Pancreas (tissue), 10 donors: ENCODE measurements around the gene HLCS. TPM values are rescaled to one million over a fixed set of nuclear protein-coding genes. Genes with fewer than 3 reads are reported as not detected.

Source experiments
- ATAC-seq, 4 donors: fragments of 200-7000 bp; cut with Tn5 transposase; one replicate each; pipeline versions ENCODE4 v1.8.0 to v1.9.1; 2020; ENCODE audit warnings: mild to moderate bottlenecking in 4 of 4, moderate library complexity in 4 of 4
- DNase-seq, 6 donors: peaks; one replicate each; pipeline ENCODE4 v3.0.0-alpha.2; 2020
- FAIRE-seq: peaks from 2 replicates; lab custom pipeline; 2012; peaks lifted over from hg19 to GRCh38; lab: Jason Lieb, UNC
- H3K27ac ChIP-seq, 4 donors: fragments of 200-600 bp; sonication (generic); 1 replicate in 3 of 4; 2 replicates in 1 of 4; pipeline versions ENCODE4 v1.5.0 to v1.8.0; 2020
- H3K27me3 ChIP-seq, 4 donors: fragments of 200-600 bp; one replicate each; pipeline ENCODE4 v1.8.0; 2021
- H3K36me3 ChIP-seq, 3 donors: fragments of 200-600 bp; sonication (generic) in 1 of 3; one replicate each; pipeline versions ENCODE4 v1.5.0 to v1.8.0; 2020 to 2021
- H3K4me1 ChIP-seq, 3 donors: fragments of 200-600 bp; one replicate each; pipeline ENCODE4 v1.8.0; 2021
- H3K4me3 ChIP-seq, 4 donors: fragments of 200-600 bp; sonication (generic) in 2 of 4; one replicate each; pipeline versions ENCODE4 v1.5.0 to v1.8.0; 2020 to 2021
- H3K9me3 ChIP-seq, 4 donors: fragments of 200-600 bp; one replicate each; pipeline ENCODE4 v1.8.0; 2021
- WGBS, 2 donors: extraction: QIAGEN DNeasy Blood & Tissue Kit; methylation state at CpG; one replicate each; pipeline ENCODE4 v1.1.7; 2013; 5-methylcytosine and 5-hydroxymethylcytosine counted together
- intact Hi-C, 3 donors: fragments of 100-400 bp; cut with DNase I; formaldehyde crosslinking; loops; one replicate each; pipeline versions ENCODE4 v1.11.1 to v1.14.2; 2022
- polyA plus RNA-seq, 2 donors: library from polyadenylated mRNA; stranded (reverse); fragments of 200-250 nt; gene quantifications; one replicate each; pipeline ENCODE4 v1.2.3, GENCODE V29; 2013
- total RNA-seq, 6 donors: library from RNA; stranded (reverse); fragmentation: NEBNext Ultra II Directional in 4 of 6; extraction: Animal tissue kit (Norgen Biotek cat#: 25700) in 4 of 6; gene quantifications; one replicate each; pipeline versions ENCODE4 v1.2.1 to v1.2.4, GENCODE V29; 2021 to 2023
- TF ChIP-seq, protein P1 (sequence below), 4 donors: fragments of 200-600 bp; sonication (generic) in 3 of 4; IDR thresholded peaks; one replicate each; pipeline versions ENCODE4 v1.5.0 to v1.8.0; 2021; ENCODE audit warnings: antibody characterized with exemption in 4 of 4
- donor health status: healthy with polysubstance abuse.
- donor health status: DM: no; HTN: no; CAD: no; lungs with moderate emphysema.
- donor health status: DM: no; HTN: no; CAD: no.
- donor health status: control.
- donor health status: control.
- donor health status: Bipolar disorder and iron deficiency.
- donor health status: DM: yes; HTN: yes; CAD: no.
- donor health status: DM: no; HTN: no; CAD: no.
- donor health status: DM: no; HTN: no; CAD: no.
- donor health status: DM: yes; HTN: yes; CAD: no.

Gene HLCS
- total and polyA plus RNA-seq, 8 donors, result 5.5 to 14.0 (median 11.9) TPM

GRCh38 chr21:36881228-36881627 lies 85.2 kb downstream of the HLCS start:
- Histone ChIP-seq H3K36me3 (no peaks in the 10 kb centered on the region), H3K4me3 (no peak overlapping the region), H3K27ac (no peak overlapping the region), H3K4me1 (no peaks in the 10 kb centered on the region), H3K27me3 (no peaks in the 10 kb centered on the region), H3K9me3 (no peaks in the 10 kb centered on the region)
- TF ChIP-seq, protein P1, sequence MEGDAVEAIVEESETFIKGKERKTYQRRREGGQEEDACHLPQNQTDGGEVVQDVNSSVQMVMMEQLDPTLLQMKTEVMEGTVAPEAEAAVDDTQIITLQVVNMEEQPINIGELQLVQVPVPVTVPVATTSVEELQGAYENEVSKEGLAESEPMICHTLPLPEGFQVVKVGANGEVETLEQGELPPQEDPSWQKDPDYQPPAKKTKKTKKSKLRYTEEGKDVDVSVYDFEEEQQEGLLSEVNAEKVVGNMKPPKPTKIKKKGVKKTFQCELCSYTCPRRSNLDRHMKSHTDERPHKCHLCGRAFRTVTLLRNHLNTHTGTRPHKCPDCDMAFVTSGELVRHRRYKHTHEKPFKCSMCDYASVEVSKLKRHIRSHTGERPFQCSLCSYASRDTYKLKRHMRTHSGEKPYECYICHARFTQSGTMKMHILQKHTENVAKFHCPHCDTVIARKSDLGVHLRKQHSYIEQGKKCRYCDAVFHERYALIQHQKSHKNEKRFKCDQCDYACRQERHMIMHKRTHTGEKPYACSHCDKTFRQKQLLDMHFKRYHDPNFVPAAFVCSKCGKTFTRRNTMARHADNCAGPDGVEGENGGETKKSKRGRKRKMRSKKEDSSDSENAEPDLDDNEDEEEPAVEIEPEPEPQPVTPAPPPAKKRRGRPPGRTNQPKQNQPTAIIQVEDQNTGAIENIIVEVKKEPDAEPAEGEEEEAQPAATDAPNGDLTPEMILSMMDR (IDR thresholded peaks at IDR 0.05), result no peak
- ATAC-seq, result no peak
- no peak for DNase-seq
- intact Hi-C loops, result no loop called here
- whole genome bisulfite sequencing, 2 donors, result 96 to 97% methylated on average over 12 of the region's 12 CpGs
- FAIRE-seq, result no peak

GRCh38 chr21:36879827-36880226 lies 86.6 kb downstream of the HLCS start:
- Histone ChIP-seq H3K36me3 (no peaks in the 10 kb centered on the region), H3K9me3 (no peaks in the 10 kb centered on the region), H3K27ac (no peak overlapping the region), H3K4me3 (no peak overlapping the region), H3K27me3 (no peaks in the 10 kb centered on the region), H3K4me1 (no peaks in the 10 kb centered on the region)
- TF ChIP-seq, protein P1 (IDR thresholded peaks at IDR 0.05), result no peak
- ATAC-seq, result no peak
- FAIRE-seq, result no peak
- WGBS, 2 donors, result 77 to 79% methylated on average over 4 of the region's 4 CpGs
- no peak for DNase-seq
- intact Hi-C loops, result no loop called here

GRCh38 chr21:36877741-36878140 lies 88.7 kb downstream of the HLCS start:
- Histone ChIP-seq H3K27me3 (no peaks in the 10 kb centered on the region), H3K4me3 (no peak overlapping the region), H3K9me3 (no peaks in the 10 kb centered on the region), H3K4me1 (no peaks in the 10 kb centered on the region), H3K27ac (no peak overlapping the region), H3K36me3 (no peaks in the 10 kb centered on the region)
- DNase-seq (no peak), FAIRE-seq (no peak), ATAC-seq (no peak)
- TF ChIP-seq, protein P1 (IDR thresholded peaks at IDR 0.05), result no peak
- intact Hi-C loops, result no loop called here

DNA sequence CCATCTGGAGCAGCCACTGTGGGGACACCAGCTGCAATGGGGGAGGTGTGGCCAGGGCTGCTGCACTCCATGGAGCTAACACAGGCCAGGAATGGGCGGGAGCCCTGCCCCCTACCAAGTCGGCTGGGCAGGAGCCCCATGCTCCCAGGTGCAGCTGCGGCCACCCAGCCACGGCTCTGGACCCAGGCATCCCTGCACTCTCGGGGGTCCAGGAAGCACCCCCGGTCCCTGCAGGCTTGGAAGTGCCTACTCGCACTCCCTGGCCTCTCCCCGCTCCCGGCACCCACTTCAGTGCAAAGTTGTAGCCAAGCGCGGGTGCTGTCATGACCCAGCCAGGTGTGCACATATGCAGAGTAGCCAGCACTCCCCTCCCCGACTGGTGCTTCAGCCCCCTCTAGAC lies 91.8 kb downstream of the HLCS start:
- no peak for DNase-seq
- 95 to 96% methylated on average over 12 of the region's 12 CpGs for WGBS, 2 donors
- Histone ChIP-seq H3K36me3 (no peaks in the 10 kb centered on the region), H3K4me3 (no peak overlapping the region), H3K4me1 (no peaks in the 10 kb centered on the region), H3K27me3 (no peaks in the 10 kb centered on the region), H3K27ac (no peak overlapping the region), H3K9me3 (no peaks in the 10 kb centered on the region)
- intact Hi-C loops, result no loop called here
- ATAC-seq, result no peak
- TF ChIP-seq, protein P1 (IDR thresholded peaks at IDR 0.05), result no peak
- FAIRE-seq, result no peak

DNA sequence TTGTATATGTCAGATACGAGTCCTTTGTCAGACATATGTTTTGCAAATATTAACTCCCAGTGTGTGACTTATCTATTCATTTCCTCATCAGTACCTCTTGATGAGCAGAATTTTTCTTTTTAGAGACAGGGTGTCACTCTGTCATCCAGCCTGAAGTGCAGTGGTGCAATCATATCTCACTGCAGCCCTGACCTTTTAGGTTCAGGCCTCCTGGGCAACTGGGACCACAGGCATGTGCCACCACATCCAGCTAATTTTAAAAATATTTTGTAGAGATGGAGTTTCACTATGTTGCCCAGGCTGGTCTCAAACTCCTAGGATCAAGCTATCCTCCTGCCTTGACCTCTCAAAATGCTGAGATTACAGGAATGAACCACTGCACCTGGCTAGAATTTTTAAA lies 93.0 kb downstream of the HLCS start:
- ATAC-seq (no peak), DNase-seq (no peak), FAIRE-seq (no peak)
- H3K4me3 ChIP-seq, result no peak overlapping the region
- intact Hi-C loops, result no loop called here
- H3K27ac ChIP-seq, result no peak overlapping the region
- H3K27me3 ChIP-seq, result no peaks in the 10 kb centered on the region
- TF ChIP-seq, protein P1 (IDR thresholded peaks at IDR 0.05), result no peak
- 90 to 96% methylated on average over 1 of the region's 1 CpG for WGBS, 2 donors
- no peaks in the 10 kb centered on the region for H3K36me3 ChIP-seq
- no peaks in the 10 kb centered on the region for H3K4me1 ChIP-seq
- no peaks in the 10 kb centered on the region for H3K9me3 ChIP-seq
